Epithelial cell of prostate (primary cell): ENCODE data around the gene CD93.
A peak's percentile ranks its signal among the peaks of the same experiment; 100 is the strongest.

ENCODE experiments used
- DNase-seq: peaks from one replicate; pipeline ENCODE4 v3.0.0-alpha.2; 2011; ENCODE audit warnings: low read depth, low spot score
- H3K27ac ChIP-seq: fragments of 450-650 bp; 2 replicates; pipeline ENCODE4 v1.5.1; 2017; ENCODE audit warnings: mild to moderate bottlenecking

Gene CD93

DNA sequence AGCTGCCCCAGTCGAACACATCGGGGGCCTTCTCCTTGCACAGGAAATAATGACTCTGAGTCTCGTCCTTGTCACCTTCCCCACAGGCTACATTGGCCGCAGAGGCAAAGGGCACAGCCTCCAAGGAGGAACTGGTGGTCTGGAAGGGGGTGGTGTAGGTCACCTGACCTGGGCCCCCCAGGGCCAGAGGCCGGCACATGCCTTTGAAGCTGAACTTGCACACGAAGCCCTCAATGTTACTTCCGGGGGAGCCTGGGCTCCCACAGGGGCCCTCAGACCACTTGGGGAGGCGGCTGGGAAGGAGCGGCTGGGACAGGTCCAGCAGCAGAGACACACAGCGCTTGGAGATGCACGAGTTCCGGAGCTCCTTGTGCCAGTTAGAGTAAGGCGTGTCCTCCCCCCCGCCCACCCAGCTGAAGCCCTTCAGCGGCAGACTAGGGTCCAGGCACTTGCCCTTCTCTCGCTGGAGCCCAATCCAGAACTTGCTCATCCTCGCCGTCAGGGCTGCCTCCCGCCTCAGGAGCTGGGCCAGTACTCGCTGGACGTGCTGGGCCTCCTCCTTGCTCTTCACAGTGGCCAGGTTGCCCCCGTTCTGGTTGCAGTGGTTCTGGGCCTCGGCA, 578 bp downstream of the CD93 start:
- H3K27ac ChIP-seq = no peak overlapping the region
- no peak for DNase-seq

DNA sequence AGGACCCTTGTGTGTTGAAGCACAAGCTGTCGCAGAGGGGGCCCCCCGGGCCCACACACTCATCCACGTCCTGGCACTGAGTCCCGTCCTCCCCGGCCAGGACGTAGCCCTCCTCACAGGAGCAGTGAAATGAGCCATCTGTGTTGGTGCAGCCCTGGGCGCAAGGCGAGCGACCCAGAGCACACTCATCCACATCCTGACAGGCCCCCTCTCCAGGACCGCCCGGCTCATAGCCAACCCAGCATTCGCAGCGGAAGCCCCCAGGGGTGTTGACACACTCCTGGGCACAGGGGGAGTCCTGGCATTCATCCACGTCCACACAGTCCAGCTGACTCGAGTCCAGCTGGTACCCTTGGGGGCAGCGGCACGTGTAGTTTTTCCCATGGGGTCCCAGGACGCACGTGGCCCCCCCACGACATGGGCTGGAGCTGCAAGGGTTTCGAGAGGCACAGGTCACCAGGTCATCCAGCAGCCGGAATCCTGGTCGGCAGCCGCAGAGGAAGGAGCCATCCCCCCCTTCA, 1.2 kb downstream of the CD93 start:
- no peak for DNase-seq
- H3K27ac ChIP-seq = no peak overlapping the region

DNA sequence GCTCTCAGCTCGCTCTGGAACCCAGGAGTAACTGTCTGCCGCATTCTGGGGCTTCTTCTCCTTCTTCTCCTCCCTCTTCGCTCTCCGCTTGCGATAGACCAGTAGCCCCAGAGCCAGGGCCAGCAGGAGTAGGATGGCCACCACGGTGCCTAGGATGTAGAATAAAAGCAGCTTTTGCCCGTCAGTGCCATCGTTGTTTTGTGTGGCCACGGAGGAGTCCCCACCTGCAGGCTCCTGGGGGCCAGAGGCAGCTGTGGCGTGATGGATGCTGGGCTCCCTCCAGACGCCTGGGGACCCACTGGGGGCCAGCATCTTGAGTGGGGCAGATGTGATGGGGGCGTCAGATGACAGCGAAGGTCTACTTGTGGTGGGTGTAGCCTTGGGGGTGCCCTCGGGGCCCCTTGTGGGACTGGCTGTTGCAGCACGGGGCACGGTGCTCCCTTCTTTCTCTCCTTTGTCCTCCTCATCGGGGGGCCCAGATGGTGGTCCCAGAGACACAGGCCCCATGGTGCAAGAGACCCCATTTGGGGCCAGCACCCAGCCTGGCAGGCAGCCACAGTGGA, 1.8 kb downstream of the CD93 start:
- H3K27ac ChIP-seq = no peak overlapping the region
- DNase-seq = no peak

DNA sequence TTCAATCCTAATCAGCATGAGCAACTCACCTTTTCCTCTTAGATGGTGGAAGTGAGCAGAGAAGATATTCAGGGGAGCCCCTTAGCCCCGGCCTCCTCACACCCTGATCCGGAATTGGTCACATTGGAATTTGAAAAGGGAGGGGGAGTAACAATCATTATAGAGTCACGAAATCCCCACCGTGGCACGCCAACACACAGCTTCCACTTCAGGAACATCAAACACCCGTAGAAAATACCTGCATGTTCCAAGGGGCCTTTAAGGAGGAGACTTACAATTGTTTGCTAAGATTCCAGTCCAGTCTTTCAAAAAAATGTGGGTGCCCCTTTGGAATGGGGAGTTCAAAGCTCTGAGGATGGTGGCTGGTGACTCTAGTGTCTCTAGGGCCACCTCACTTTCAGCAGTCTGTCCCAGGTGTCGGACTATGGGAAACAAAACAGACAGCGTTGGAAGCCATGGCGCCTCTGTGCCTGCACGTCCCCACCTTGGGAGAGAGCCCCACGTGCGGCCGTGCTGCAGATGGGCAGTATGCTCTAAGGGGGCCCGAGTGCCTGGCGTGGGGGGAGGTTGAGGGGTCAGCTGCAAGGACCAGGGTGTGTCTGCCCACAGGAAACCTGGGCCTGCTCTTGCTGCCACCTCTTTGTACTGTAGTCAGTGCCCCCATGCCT, 2.4 kb downstream of the CD93 start:
- H3K27ac ChIP-seq = peak overlapping the region; percentile 74
- DNase-seq = no peak

DNA sequence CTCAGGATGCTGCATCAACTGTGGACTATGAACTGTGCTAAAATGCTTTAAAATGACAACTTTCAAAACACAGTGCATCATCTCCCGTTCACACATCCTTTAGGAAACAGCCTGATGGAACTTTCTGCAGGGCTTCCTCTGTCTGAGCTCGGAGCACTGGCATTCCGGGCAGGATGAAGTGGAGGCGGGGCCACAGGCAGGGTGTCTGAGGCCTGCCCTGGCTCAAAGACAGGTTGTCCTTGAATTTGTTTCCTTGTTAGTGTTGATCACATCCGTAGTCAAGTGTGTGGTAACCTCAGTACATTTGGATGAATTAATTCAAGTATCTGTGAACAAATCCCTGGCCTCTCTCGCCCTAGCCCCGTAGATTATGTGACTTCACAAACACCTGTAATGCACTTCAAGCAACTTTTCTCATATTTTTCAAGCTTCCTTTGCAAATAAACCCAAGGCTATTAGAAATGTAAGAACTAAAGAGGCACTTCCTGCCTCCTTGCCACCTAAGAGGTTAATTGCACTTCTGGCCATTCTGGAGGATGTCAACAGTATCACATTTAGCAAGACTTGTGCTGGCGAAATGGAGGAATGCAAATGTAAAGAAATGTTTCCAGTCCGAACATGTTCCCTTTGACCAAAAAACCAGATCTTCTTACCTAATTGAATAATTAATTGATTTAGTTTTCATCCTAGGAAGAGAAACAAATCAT, 3.1 kb downstream of the CD93 start:
- H3K27ac ChIP-seq = peak overlapping the region; percentile 74

DNA sequence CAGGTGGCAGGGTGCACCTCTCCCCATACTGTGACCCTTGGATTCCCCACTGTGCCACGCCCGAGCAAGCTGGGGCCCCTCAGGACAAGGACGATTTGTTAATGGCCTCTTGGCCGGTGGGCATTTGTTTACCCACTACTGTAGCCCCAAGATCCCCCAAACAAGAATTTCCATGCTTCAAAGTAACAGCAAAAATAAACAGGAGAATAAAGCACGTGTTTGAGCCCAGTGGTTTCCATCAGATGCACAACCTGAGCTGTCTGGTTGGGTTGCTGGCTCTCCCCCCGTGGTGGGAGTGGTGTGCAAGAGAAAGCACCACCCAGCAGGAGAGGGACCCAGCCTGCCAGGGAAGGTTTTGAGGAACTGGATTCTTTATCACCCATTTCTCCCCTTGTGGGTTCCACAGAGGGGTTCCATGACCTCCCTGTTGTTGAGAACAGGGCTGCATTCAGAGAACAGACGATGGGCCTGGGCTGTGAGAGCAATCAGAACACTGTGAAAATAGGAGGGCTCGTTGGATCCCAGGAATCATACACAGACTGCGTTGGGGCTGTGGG, 4.8 kb downstream of the CD93 start:
- H3K27ac ChIP-seq = no peak overlapping the region
- DNase-seq = no peak

More for the DNA sequence above, 3.1 kb downstream of the CD93 start:
- DNase-seq = no peak

DNA sequence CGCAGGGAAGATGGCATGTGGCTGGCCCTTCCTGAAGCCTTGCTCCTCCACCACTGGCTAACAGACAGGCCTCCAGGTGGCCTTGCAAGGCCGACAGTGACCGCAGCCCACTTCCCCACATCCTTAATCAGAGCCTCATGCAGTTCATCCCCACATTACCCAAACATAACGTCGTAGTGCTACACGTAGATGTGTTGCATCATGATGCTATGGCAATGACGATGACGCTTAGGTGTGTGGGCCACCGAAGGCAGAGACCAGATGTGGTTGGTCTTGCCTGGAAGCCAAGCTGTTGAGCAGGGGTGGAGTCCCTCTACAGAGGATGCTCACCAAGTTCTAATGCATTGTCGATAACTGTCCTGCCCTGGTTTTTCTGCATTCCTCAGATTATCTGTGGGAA, 5.6 kb downstream of the CD93 start:
- no peak for DNase-seq
- H3K27ac ChIP-seq = no peak overlapping the region

DNA sequence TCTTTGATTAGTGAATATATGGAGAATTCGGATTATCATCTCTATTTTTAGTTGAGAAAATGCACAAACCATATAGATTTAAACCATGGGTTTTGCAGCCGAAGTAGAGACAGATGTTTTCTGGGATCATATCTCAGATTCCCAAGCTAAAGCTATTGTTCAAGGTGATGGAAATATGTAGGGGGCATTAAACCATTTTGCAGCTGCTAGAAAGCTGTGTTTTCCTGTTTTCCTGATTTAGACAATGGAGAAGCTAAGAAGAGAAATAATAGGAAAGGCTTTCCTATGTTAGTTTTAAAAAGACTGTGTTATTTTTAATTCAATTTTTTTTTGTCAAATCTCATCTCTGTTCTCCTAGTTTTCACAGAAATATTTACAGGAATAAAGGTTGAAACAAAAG, 6.2 kb downstream of the CD93 start:
- DNase-seq = no peak
- H3K27ac ChIP-seq = no peak overlapping the region

DNA sequence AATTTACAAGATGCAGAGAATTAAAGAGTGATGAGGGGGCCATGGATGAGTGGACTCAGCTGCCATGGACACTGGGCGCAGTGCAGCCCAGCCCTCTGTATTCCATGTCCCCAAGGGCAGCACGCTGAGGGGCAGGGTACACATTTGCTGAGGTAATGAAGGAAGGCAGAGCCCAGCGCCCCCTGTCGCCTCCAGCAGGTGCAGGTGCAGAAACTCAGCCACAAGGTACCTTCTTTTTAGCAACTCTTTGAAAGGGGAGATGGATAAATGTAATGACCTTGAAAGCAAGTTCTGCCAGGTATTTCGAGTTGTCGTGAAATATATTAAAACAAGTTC, 7.1 kb downstream of the CD93 start:
- no peak overlapping the region for H3K27ac ChIP-seq
- no peak for DNase-seq

DNA sequence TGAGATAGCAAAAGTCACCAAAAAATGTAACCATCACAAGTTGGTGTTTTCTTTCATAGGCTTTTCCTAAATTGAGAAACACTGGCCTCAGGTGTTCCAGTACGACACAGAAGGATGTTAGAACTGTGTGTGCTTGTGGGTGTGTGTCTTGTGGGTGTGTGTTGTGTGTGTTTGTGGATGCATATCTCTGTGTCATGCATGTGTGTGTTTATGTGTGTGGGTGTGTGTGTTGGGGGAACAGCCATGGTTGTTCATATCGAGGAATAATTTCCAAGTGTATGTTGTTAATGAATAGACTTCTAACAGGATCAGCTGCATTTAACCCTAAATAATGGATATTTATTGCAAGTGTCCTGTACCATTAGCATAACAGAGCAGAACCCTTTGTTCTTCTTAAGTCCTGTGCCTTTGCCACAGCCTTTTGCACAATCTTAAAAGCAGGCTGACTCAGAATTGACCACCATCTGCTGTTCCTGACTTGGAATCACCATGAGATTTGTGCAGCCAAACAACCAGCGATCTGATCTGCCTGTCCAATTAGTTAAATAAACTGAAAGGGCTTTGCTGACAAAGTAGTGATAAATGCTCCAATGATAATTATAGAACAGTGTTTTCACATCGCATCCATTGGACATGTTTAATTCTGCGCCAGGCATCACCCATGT, 7.6 kb downstream of the CD93 start:
- no peak overlapping the region for H3K27ac ChIP-seq
- DNase-seq = no peak

DNA sequence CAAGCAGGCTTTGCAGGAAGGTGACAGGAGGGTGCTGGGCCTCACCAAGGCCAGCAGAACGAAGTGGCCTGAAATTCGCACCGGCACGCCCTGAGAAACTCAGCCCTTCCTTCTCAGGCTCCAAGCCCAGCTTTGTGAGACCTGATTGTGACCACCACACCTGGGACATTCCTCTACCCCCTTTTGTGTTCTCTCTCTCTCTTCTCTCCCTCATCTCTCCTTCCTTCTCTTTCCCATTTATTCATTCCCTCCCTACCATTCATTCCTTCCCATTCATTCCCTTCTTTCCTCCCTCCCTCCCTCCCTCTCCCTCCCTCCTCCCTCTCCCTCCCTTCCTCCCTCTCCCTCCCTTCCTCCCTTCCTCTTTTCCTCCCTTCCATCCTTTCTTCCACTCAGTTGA, 8.8 kb downstream of the CD93 start:
- H3K27ac ChIP-seq = no peak overlapping the region
- no peak for DNase-seq

DNA sequence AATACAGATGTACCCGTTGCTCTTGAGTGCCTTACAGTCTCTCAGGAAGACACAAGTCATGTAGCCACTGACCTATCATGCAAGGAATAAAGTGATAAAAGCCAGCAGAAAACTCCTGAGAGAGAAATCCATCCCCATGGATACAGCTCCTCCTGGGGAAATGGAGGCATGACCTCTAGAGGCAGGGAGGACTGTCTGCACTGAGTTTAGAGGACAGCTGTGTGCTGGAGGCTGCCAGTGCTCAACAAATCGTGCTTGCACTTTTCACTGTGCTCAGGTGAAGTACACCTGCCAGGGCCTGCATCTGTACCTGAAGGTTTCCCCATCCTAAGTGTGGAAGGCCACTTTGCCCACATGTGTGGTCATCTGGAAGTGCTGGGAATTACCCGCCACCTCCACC, 12.1 kb downstream of the CD93 start:
- no peak for DNase-seq
- H3K27ac ChIP-seq = no peak overlapping the region

DNA sequence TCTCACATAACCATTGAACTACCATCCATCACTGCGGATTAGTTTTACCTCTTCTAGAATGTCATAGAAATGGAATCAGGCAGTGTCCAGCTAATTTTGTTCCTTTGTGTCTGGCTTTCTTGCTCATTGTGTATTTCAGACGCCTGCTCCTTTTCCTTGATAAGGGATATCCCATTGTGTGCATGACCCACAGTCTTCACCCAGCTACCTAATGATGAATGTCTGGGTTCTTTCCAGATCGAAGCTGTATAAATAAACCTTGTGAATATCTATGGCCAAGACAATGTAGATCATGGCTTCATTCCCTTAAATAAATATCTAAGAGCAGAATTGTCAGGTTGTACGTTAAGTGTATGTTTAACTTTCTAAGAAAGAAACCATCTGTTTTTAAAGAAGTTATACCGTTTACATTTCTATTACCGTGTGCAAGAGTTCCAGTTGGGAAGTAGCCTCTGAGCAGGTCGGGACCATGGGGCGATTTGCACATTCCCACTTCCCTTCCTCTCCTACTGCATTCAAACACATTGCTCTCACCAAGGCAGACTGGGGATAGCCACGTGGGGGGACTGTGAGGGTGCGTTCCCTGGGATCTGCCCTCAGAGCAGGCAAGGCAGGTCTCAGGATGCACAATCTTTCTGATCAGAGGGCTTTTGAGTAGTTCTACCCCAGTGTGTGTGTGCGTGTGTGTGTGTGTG, 13.1 kb downstream of the CD93 start:
- H3K27ac ChIP-seq = no peak overlapping the region
- DNase-seq = no peak

DNA sequence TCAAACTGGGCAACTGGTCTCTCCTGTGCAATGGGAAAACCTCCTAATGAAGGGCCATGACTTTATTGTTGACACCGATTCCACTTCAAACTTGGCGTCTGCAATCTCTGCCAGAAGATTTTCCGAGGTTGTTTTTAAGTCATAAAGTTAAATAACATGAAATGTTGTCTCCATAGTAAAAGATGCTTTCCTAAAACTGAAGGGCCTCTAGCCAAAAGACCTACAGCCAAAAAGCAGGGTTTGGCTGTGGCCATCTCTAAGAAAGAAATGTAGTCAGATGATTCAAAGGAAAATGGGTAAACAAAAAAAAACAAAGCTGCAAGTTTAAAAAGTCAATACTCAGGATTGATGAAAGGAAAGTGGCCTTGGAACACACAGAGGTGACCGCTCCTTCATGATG, 14.1 kb downstream of the CD93 start:
- DNase-seq = no peak
- H3K27ac ChIP-seq = no peak overlapping the region

DNA sequence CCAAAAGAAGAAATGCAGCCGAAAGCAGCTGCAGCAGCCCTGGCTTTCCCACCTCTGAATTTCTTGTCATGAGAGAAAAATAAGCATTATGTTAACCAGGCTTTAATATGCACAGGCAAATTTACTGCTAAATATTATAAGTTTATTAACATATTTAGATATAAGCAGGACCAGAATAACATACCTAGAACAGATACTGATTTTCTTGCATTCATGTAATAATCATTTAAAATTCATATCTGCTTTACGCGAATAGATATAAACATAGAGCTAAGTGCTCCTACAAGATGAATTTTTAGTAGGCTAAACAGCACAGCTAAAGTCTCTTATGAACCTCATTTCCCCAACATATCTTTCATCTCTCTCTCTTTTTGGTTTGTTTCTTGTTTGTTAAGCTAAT, 14.7 kb downstream of the CD93 start:
- no peak overlapping the region for H3K27ac ChIP-seq
- no peak for DNase-seq

DNA sequence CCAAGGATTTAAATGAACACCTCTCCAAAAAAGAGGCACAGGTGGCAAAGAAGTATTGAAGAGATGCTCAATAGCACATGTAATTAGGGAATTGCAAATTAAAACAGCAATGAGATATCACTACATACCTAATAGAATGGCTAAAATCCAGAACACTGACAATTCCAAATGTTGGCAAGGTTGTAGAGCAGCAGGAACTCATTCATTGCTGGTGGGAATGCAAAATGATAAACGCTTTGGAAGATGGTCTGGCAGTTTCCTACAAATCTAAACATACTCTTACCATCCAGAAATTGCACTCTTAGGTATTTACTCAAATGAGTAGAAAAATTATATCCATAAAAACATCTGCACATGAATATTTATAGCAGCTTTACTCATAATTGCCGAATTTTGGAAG, 17.0 kb downstream of the CD93 start:
- DNase-seq = no peak

DNA sequence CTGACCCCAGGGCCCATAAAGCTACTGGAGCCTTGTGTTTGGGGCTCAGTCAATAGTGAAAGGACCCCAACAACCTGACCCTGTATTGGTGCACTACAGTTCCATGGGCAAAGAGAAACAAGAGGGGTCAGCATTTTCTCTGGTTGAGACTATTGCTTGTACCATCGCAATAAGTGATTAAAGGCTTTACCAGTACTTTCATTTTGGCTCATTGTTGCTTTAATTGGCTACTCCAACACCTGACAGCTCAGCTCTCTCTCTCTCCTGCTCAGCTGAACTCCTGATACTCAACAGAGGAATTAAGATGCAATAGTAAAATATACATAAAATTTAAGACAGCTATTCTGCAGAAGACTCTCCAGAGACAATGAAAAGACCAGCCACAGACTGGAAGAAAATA, 17.8 kb downstream of the CD93 start:
- H3K27ac ChIP-seq = no peak overlapping the region
- no peak for DNase-seq

More for the DNA sequence above, 17.0 kb downstream of the CD93 start:
- no peak overlapping the region for H3K27ac ChIP-seq

DNA sequence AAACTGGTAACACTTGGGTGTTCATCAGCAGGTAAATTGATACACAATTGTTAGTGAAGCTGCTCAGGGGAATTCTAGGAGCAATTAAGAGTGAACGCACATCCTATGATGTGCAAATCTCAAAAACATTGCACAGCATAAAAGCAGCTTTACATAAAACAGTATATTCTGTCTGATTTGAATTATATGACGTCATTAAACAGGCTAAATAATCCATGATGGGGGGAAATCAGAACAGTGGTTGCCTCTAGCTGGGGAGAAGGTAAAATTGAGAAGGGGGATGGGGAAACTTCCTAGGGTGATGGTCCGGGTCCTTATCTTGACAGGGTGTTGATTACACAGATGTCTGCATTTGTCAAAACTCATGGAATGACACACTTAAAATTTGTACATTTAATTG, 19.4 kb downstream of the CD93 start:
- H3K27ac ChIP-seq = no peak overlapping the region

DNA sequence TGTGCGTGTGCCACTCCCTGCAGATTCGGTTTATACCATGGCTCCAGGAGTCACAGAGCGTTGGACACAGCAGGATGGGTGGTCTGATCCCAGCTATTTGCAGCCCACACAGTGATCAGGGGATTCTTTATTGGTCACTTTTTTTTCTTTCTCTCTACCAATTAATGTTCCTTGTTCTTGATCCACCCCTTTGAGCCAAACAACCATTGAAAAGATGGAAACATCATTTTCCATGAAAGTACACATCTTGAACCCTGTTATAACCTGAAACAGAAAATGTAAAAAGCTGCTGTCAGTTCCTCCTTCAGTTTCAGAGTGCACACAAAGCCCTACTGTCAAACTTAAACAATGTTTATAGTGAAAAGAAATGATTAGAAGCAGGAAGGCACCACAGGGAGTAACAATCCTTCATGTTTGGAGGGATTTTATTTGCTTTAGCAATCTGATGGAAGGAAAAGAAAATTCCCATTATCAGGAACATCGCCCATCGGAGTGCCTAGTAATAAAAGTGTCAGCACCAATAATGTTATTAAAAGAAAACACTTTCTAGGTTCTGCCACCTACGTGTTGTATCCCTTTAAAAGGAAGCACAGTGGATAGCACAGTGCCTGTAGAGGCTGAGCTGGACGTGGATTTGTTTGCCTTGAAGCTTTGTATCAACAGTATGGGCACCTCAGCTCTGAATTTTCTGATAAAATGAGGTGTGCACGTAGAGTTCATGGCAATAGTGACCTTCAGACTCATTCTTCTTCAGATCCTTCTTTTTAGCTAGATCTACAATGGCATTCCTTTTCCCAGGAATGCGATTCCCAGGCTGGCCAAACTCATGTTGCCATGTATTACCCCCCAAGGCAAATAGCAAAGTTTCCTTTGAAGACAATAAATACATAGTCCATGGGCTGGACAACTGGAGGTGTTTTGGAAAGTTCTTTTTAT, 20.6 kb downstream of the CD93 start:
- no peak overlapping the region for H3K27ac ChIP-seq
- no peak for DNase-seq

More for the DNA sequence above, 19.4 kb downstream of the CD93 start:
- no peak for DNase-seq
